Central memory CD8-positive, alpha-beta T cell (primary cell): ENCODE results near the gene RAB44.
A peak's percentile ranks its signal among the peaks of the same experiment; 100 is the strongest.

Source experiments
- ATAC-seq: fragments of 150-1000 bp; cut with Tn5 transposase; replicated peaks from 2 replicates; pipeline ENCODE4 v1.10.0; 2022; ENCODE audit warnings: mild to moderate bottlenecking, moderate FRiP score, moderate number of reproducible peaks; ENCODE audit not compliant: poor library complexity, severe bottlenecking; ENCODE audit errors: extremely low read depth
- DNase-seq, 2 donors: peaks; one replicate each; pipeline ENCODE4 v3.0.0; 2021; ENCODE audit warnings: low spot score in 2 of 2
- H3K27ac Mint-ChIP-seq: one replicate; pipeline ENCODE4 v1.8.0; 2022; ENCODE audit warnings: low read depth, mild to moderate bottlenecking, moderate library complexity, mixed read lengths
- H3K27me3 Mint-ChIP-seq: one replicate; pipeline ENCODE4 v1.8.0; 2022; ENCODE audit warnings: mixed read lengths
- H3K36me3 Mint-ChIP-seq: one replicate; pipeline ENCODE4 v1.8.0; 2022; ENCODE audit warnings: mild to moderate bottlenecking, moderate library complexity, mixed read lengths; ENCODE audit not compliant: insufficient read depth
- H3K4me1 Mint-ChIP-seq: one replicate; pipeline ENCODE4 v1.8.0; 2022; ENCODE audit warnings: mixed read lengths
- H3K4me3 Mint-ChIP-seq: one replicate; pipeline ENCODE4 v1.8.0; 2022; ENCODE audit warnings: mild to moderate bottlenecking, moderate library complexity, mixed read lengths
- H3K9me3 Mint-ChIP-seq: one replicate; pipeline ENCODE4 v1.8.0; 2022; ENCODE audit warnings: mixed read lengths

The RAB44 gene

GRCh38 chr6:36737043-36737785 is 39.6 kb downstream of the RAB44 start:
- no peaks in the 10 kb centered on the region for H3K27me3 Mint-ChIP-seq
- H3K4me1 Mint-ChIP-seq = peaks cover 7% of the 10 kb centered on the region
- DNase-seq = no peak
- no peak overlapping the region for H3K27ac Mint-ChIP-seq
- ATAC-seq = no peak
- H3K4me3 Mint-ChIP-seq = no peak overlapping the region
- no peaks in the 10 kb centered on the region for H3K36me3 Mint-ChIP-seq
- H3K9me3 Mint-ChIP-seq = no peaks in the 10 kb centered on the region

GRCh38 chr6:36738108-36738507 is 40.5 kb downstream of the RAB44 start:
- no peak for DNase-seq
- no peaks in the 10 kb centered on the region for H3K9me3 Mint-ChIP-seq
- H3K4me3 Mint-ChIP-seq = no peak overlapping the region
- H3K4me1 Mint-ChIP-seq = peaks cover 7% of the 10 kb centered on the region
- ATAC-seq = no peak
- no peak overlapping the region for H3K27ac Mint-ChIP-seq
- H3K27me3 Mint-ChIP-seq = no peaks in the 10 kb centered on the region
- H3K36me3 Mint-ChIP-seq = no peaks in the 10 kb centered on the region

GRCh38 chr6:36739947-36740817 is 42.6 kb downstream of the RAB44 start:
- no peaks in the 10 kb centered on the region for H3K27me3 Mint-ChIP-seq
- no peak overlapping the region for H3K4me3 Mint-ChIP-seq
- H3K4me1 Mint-ChIP-seq = peaks cover 2% of the 10 kb centered on the region
- peaks cover 2% of the 10 kb centered on the region for H3K36me3 Mint-ChIP-seq
- no peaks in the 10 kb centered on the region for H3K9me3 Mint-ChIP-seq
- DNase-seq (no peak), ATAC-seq (no peak)
- H3K27ac Mint-ChIP-seq = no peak overlapping the region

- H3K27me3 Mint-ChIP-seq = no peaks in the 10 kb centered on the region
- no peaks in the 10 kb centered on the region for H3K9me3 Mint-ChIP-seq
- ATAC-seq (no peak), DNase-seq (no peak)
- peaks cover 2% of the 10 kb centered on the region for H3K36me3 Mint-ChIP-seq
- no peaks in the 10 kb centered on the region for H3K4me1 Mint-ChIP-seq
- H3K4me3 Mint-ChIP-seq = no peak overlapping the region
- H3K27ac Mint-ChIP-seq = no peak overlapping the region
Observed at GRCh38 chr6:36740818-36741179, 43.2 kb downstream of the RAB44 start.

GRCh38 chr6:36742146-36742545 is 44.5 kb downstream of the RAB44 start:
- H3K4me1 Mint-ChIP-seq = no peaks in the 10 kb centered on the region

GRCh38 chr6:36743032-36743431 is 45.4 kb downstream of the RAB44 start:
- ATAC-seq = no peak
- no peaks in the 10 kb centered on the region for H3K27me3 Mint-ChIP-seq
- peaks cover 2% of the 10 kb centered on the region for H3K36me3 Mint-ChIP-seq
- no peak for DNase-seq
- H3K9me3 Mint-ChIP-seq = no peaks in the 10 kb centered on the region
- H3K27ac Mint-ChIP-seq = peak overlapping the region; percentile 52
- H3K4me3 Mint-ChIP-seq = no peak overlapping the region
- H3K4me1 Mint-ChIP-seq = no peaks in the 10 kb centered on the region

More at GRCh38 chr6:36742146-36742545, 44.5 kb downstream of the RAB44 start:
- Mint-ChIP-seq H3K4me3 (no peak overlapping the region), H3K27ac (no peak overlapping the region), H3K36me3 (peaks cover 2% of the 10 kb centered on the region), H3K27me3 (no peaks in the 10 kb centered on the region), H3K9me3 (no peaks in the 10 kb centered on the region)
- ATAC-seq = no peak
- no peak for DNase-seq

GRCh38 chr6:36743538-36744303 is 46.1 kb downstream of the RAB44 start:
- Mint-ChIP-seq H3K4me3 (no peak overlapping the region), H3K9me3 (no peaks in the 10 kb centered on the region), H3K27me3 (no peaks in the 10 kb centered on the region), H3K27ac (no peak overlapping the region), H3K4me1 (no peaks in the 10 kb centered on the region), H3K36me3 (peaks cover 4% of the 10 kb centered on the region)
- no peak for DNase-seq
- ATAC-seq = no peak

GRCh38 chr6:36744304-36744673 is 46.7 kb downstream of the RAB44 start:
- H3K36me3 Mint-ChIP-seq = peaks cover 4% of the 10 kb centered on the region
- DNase-seq (no peak), ATAC-seq (no peak)
- no peak overlapping the region for H3K27ac Mint-ChIP-seq
- H3K4me3 Mint-ChIP-seq = no peak overlapping the region
- no peaks in the 10 kb centered on the region for H3K27me3 Mint-ChIP-seq
- no peaks in the 10 kb centered on the region for H3K9me3 Mint-ChIP-seq
- H3K4me1 Mint-ChIP-seq = no peaks in the 10 kb centered on the region

- no peaks in the 10 kb centered on the region for H3K4me1 Mint-ChIP-seq
- no peaks in the 10 kb centered on the region for H3K27me3 Mint-ChIP-seq
- DNase-seq (no peak), ATAC-seq (no peak)
- H3K36me3 Mint-ChIP-seq = peaks cover 6% of the 10 kb centered on the region
- peak overlapping the region; percentile 66 for H3K27ac Mint-ChIP-seq
- no peak overlapping the region for H3K4me3 Mint-ChIP-seq
- no peaks in the 10 kb centered on the region for H3K9me3 Mint-ChIP-seq
Observed at GRCh38 chr6:36745283-36745682, 47.7 kb downstream of the RAB44 start.

- Mint-ChIP-seq H3K4me1 (no peaks in the 10 kb centered on the region), H3K27ac (no peak overlapping the region), H3K9me3 (no peaks in the 10 kb centered on the region), H3K27me3 (no peaks in the 10 kb centered on the region), H3K36me3 (peaks cover 6% of the 10 kb centered on the region), H3K4me3 (no peak overlapping the region)
- DNase-seq (no peak), ATAC-seq (no peak)
Observed at GRCh38 chr6:36745836-36746235, 48.2 kb downstream of the RAB44 start.

- ATAC-seq (no peak), DNase-seq (no peak)
- H3K27me3 Mint-ChIP-seq = no peaks in the 10 kb centered on the region
- H3K36me3 Mint-ChIP-seq = peaks cover 6% of the 10 kb centered on the region
- H3K9me3 Mint-ChIP-seq = no peaks in the 10 kb centered on the region
- H3K4me3 Mint-ChIP-seq = no peak overlapping the region
- no peaks in the 10 kb centered on the region for H3K4me1 Mint-ChIP-seq
- peak overlapping the region; percentile 63 for H3K27ac Mint-ChIP-seq
Observed at GRCh38 chr6:36746251-36746650, 48.6 kb downstream of the RAB44 start.

GRCh38 chr6:36749829-36750489 is 52.3 kb downstream of the RAB44 start:
- ATAC-seq = no peak
- DNase-seq = no peak
- no peaks in the 10 kb centered on the region for H3K27me3 Mint-ChIP-seq
- no peak overlapping the region for H3K27ac Mint-ChIP-seq
- peaks cover 6% of the 10 kb centered on the region for H3K36me3 Mint-ChIP-seq
- no peaks in the 10 kb centered on the region for H3K9me3 Mint-ChIP-seq
- H3K4me1 Mint-ChIP-seq = peaks cover 34% of the 10 kb centered on the region
- H3K4me3 Mint-ChIP-seq = no peak overlapping the region
